GM21576 (cell line): ENCODE data around the gene ACVR1B.

Experiments used
- ATAC-seq: cut with Tn5 transposase; IDR thresholded peaks from one replicate; pipeline ENCODE4 v1.9.1; 2021; ENCODE audit warnings: mild to moderate bottlenecking, moderate library complexity; ENCODE audit not compliant: unreplicated experiment

ACVR1B gene

DNA sequence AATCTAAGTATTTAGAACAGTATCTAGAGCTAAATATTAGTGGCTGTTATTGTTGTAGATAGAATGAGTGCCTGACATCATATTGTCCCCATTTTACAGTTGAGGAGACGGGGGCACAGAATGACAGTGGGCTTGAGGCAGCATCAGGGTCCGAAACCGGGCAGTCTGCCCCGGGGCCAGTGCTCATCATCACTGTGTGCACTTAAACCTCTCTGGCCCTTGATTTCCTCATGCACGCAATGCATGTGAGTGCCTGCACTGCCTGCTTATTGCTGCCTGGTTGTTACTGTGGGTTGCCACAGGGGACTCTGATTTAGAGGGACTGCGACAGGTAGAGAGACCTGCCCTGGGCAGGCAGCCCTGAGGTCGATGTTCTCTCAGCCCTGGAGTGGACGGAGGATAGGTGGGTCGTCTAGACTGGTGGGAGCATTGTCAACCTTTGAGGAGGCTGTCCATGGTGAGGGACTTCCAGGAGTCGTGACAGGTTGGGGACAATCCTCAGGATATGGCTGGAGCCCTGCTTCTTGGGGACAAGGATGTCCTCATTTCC is 34.4 kb upstream of the ACVR1B start:
- ATAC-seq, result no peak

DNA sequence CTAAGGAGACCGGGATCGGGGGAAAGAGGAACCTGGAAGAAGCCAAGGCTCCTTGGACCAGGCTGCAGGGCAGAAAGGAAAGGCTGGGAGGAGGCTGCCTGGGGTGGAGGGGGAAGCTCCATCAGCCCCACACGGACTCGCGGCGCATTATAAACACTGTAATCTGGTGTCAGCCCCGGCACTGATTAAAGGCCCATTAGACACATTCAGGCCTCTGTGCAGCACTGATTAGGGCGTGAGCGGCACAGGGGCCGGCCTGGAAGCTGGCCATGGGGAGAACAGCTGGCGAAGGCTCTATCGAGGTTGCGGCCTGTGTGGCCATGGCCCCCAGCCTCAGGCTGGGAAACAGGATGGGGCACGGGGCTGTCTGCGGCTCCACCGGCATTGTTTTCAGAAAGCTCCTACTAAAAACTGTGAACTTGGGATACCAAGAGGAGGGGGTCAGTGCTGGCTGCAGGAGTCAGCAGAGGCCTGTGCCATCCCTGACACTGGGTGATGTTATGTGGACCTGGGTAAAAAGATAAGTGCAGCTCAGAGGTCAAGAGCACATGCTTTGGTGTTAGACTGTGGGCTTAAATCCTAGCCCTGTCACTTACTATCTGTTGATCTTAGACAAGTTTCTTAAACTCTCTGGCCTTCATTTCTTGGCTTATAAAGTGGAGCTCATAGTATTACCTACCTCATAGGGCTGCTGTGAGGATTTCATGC is 33.6 kb upstream of the ACVR1B start:
- ATAC-seq, result no peak

- no peak for ATAC-seq
Observed at GRCh38 chr12:51920046-51920445, 31.5 kb upstream of the ACVR1B start.

DNA sequence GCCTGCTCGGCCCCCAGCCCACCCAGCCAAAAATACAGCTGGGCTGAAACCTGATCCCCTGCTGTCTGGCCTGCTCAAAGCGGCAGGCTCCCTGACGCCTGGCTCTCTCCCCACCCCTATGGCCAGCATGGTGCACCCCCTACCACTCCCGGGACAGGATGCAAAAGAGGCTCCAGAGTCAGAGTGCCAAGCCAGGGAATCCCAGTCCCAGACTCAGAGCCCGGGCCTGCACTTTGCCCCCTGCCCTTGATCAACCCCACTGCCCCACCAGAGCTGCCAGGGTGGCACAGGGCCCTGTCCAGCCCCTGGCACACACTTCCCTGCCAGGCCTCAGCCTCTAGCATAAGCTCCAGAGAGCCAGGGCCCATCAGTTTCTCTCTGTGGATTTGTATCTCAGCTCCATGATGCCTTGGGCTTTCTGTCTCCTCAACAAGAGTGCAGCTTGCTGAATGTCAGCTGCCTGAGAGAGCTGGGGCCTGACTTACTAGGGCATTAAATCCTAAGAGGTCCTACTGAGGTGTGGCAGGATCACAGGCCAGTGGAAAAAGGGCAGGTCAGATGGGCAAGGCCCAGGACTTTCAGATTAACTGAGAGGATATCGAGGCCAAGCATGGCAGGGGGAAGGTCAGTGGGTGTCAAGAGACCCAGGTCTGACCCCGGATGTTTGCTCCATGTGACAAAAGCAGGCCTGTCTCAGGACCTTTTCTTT is 30.3 kb upstream of the ACVR1B start:
- ATAC-seq, result no peak

DNA sequence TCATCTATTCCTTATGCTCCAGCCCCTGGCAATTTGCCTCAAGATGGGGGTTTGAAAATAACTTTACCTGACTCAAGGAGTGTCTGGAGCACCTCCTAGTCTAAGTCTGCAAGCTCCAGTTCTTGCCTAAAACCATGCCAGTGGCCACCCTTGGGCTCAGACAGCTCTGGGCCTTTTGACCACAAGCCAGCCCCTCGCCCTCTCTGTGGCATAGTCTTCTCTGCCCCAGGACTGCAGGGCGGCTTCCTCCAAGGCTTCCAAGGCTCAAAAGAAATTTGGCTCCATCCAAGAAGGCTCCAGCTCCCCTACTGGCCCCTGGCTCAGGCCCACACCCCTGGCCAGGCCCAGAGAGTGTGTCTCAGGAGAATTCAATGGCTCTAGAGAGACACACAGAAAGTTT is 29.4 kb upstream of the ACVR1B start:
- ATAC-seq, result no peak

GRCh38 chr12:51922762-51923505 is 28.6 kb upstream of the ACVR1B start:
- ATAC-seq, result no peak

DNA sequence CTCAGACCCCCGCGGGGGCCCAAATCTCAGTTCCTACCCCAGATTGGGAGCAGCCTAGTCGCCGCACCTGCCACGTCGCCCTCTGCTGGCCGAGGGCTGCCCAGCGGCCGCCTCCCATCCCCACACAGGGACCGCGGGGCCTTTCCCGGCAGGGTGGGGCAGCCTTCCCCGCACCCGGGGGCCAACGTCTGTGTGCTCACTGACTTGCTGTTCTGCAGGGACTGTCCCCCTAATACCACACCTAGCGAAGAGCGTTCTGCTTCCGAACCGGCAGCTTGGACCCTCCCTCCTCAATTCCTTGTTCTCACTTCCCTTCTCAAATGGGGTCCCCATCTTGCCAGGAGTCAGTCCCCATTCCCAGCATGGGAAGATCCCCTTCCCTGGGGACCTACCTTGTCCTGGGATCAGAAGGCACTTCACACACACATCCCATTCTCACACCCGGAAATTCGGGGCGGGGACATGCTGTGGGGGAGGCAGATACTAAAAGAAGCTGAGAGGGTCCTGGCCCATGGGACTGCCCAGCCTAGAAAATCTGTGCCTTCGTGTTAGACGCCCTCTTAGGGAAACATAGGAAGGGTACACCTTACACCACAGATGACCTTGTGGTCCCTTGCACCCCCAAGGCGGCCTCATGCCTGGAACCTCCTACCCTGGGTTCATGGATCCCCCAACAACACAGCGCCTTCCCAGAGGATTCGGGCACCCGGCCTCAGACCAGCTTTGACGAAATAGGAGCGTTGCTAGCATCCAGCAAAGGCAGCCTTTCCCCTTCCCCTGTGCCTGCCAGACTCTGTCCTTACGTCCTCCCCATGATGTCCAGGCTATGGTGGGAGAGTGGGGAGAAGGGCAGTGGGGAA is 27.8 kb upstream of the ACVR1B start:
- ATAC-seq, result no peak

- ATAC-seq, result no peak
Observed at GRCh38 chr12:51924551-51925319, 26.8 kb upstream of the ACVR1B start.

- no peak for ATAC-seq
Observed at GRCh38 chr12:51925346-51926063, 26.0 kb upstream of the ACVR1B start.

- ATAC-seq, result no peak
Observed at GRCh38 chr12:51926064-51926632, 25.4 kb upstream of the ACVR1B start.

DNA sequence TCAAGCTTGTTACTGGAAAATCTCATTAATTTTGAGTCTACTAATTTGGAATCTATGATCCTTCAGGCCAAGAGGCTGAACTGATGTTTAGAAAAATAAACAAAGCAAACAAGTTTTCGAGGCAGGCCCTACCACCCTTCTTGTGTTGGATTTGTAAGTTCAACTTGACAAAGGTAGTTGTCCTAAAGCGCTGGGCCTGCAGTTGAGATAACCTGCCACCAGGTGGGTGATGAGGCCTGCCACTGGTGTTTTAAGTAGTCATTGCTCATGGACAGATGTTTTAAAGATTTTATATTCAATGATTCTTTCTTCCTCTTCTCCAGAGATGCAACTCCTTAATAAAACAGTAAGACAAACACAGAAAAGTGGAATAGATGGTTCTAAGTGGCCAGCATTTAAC is 24.8 kb upstream of the ACVR1B start:
- ATAC-seq, result no peak

DNA sequence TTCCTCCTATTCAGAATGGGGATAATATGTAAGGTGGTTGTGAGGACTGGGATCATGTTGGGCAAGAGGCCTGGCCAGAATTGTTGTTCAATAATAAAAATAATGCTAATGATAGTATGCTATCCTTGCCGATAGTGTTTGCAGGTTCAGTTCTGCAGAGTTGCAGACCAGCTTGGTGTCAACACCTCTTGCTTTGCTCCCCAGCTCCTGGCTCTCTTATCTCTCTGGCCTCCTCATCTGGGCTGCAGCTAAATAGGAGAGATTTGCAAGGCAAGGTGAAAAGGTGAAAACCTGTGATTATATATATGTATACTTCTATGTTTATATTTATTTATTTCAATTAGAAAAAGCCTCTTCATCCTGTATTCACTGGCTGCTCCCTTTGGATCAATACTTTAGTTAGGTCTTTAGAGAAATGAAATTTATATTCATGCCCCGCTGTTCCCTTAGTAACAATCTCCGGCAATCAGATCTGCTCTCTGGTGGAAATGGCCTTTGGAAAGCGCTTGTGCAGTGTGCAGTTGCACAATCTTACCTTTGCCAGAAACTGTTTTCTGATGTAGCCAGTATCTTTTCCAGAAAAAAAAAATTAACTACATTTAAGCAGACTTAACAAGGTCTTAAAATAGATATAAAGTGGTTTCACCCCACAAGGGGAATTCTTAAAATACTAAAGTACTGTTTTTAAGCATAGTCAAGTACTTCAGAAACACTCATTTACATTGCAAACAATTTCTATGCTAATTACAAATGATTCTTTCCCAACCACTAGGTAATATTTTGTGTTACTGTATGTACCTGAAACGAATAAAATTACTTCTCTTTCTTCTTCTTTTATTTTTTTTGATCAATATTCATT is 19.1 kb upstream of the ACVR1B start:
- no peak for ATAC-seq

- no peak for ATAC-seq
Observed at GRCh38 chr12:51934080-51934479, 17.4 kb upstream of the ACVR1B start.

DNA sequence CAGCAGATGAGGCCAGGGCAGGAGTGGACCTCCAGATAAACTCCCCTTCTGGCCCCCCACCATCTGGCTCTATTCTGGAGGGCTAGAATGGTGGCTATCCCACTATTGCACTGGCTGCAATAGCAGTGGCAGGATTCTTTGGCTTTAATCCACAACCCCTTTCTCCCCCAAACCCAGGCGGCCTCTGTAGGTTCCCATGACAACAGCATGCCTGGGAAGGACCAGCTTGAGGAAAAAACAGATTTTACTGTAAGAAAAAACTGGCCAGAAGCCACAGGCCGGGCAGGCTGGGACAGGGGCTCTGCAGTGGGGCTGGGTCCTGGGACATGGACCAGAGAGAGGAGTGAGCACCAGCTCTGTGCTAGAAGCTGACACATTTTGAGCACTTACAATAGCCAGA is 13.6 kb upstream of the ACVR1B start:
- ATAC-seq, result no peak

DNA sequence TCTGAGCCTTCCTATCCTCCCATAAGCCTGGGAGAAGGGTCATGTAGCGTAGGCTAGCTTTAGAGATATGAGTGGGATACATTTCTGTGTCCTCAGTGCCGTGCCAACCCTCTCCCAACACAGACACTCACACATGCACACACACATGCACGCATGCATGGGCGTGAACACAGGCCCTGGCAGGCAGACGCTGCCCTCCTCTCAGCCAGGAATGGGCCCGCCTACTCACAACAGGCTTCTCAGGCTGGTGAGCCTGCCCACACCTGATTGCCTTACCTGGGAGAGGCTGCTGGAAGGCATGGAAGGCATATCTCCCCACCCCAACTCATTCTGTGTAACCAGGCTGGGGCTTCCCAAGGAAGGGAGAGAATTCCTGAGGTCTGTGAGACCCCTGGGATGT is 12.8 kb upstream of the ACVR1B start:
- no peak for ATAC-seq

- no peak for ATAC-seq
Observed at GRCh38 chr12:51941011-51941581, 10.4 kb upstream of the ACVR1B start.

GRCh38 chr12:51941604-51942003 is 9.9 kb upstream of the ACVR1B start:
- no peak for ATAC-seq

DNA sequence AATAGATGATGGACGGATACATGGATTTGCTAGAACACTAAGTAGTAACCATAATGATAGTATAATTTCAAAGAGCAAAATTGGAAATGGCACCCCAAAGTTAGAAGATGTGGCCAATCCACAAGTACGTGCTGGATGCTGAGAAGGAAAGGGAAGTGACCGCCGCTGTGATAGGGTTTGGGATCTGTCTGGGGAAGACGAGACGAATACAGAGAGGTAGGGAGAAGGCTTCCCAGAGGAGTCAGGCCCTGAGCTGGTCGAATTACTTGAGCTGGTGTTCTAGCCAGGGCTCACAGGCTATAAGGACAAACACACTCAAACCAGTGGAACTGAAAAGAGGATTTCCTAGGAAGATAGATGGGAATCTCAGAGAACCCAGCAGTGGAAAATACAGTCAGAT is 9.4 kb upstream of the ACVR1B start:
- ATAC-seq, result no peak
